Naive thymus-derived CD8-positive, alpha-beta T cell (primary cell): ENCODE data around the gene DOCK3. TPM values are rescaled to one million over a fixed set of nuclear protein-coding genes. Genes with fewer than 3 reads are reported as not detected.
"Not testable (repeated sequence)": the region's sequence is repeated elsewhere in the genome, so short reads cannot be mapped to it uniquely, and the experiment has no call there.

Source experiments
- ATAC-seq, 2 donors: fragments of 150-1000 bp; cut with Tn5 transposase in 1 of 2; sonication (Bioruptor Pico), chemical (Tn5 transposase) in 1 of 2; 1 replicate in 1 of 2; 2 replicates in 1 of 2; pipeline ENCODE4 v1.10.0; 2021; ENCODE audit warnings: mild to moderate bottlenecking in 2 of 2, moderate library complexity in 2 of 2
- POLR2A ChIA-PET: fragments of 350-600 bp; sonication (Branson Sonifier 250); formaldehyde crosslinking; loops from one replicate; lab custom pipeline; 2021; ENCODE audit warnings: antibody characterized with exemption; lab: Charles Lee
- DNase-seq, 10 donors: peaks; one replicate each; pipeline versions ENCODE4 v3.0.0 to v3.0.0-alpha.2; 2020 to 2022
- H3K27ac Mint-ChIP-seq, 10 donors: one replicate each; pipeline ENCODE4 v1.8.0; 2020 to 2022; ENCODE audit warnings: mild to moderate bottlenecking in 10 of 10, mixed read lengths in 10 of 10, moderate library complexity in 4 of 10, inconsistent platforms in 1 of 10
- H3K27me3 Mint-ChIP-seq, 5 donors: one replicate each; pipeline ENCODE4 v1.8.0; 2021 to 2022; ENCODE audit warnings: mixed read lengths in 5 of 5
- H3K36me3 Mint-ChIP-seq, 3 donors: one replicate each; pipeline ENCODE4 v1.8.0; 2020 to 2022; ENCODE audit warnings: mixed read lengths in 3 of 3, mild to moderate bottlenecking in 2 of 3, inconsistent platforms in 1 of 3
- H3K4me1 Mint-ChIP-seq, 4 donors: one replicate each; pipeline ENCODE4 v1.8.0; 2021 to 2022; ENCODE audit warnings: mixed read lengths in 4 of 4
- H3K4me3 Mint-ChIP-seq, 10 donors: one replicate each; pipeline ENCODE4 v1.8.0; 2020 to 2022; ENCODE audit warnings: mild to moderate bottlenecking in 10 of 10, mixed read lengths in 10 of 10, moderate library complexity in 6 of 10, inconsistent platforms in 1 of 10
- H3K9me3 Mint-ChIP-seq, 9 donors: one replicate each; pipeline ENCODE4 v1.8.0; 2020 to 2022; ENCODE audit warnings: mixed read lengths in 9 of 9, mild to moderate bottlenecking in 3 of 9, inconsistent platforms in 1 of 9, moderate library complexity in 1 of 9
- polyA plus RNA-seq, 3 donors: library from polyadenylated mRNA; unstranded; fragments of 300-500 nt; fragmentation: Illumina TruSeq; gene quantifications; one replicate each; pipeline ENCODE4 v1.2.3, GENCODE V29; 2021
- total RNA-seq, 8 experiments: library from RNA in 2 of 8; stranded (reverse) in 2 of 8; gene quantifications; one replicate each; pipeline ENCODE4 v1.2.3 and lab custom pipeline; 2021 to 2026

DOCK3 gene
- total and polyA plus RNA-seq, 5 experiments from 2014 or later = 0.14 to 1.9 (median 0.63) TPM

DNA sequence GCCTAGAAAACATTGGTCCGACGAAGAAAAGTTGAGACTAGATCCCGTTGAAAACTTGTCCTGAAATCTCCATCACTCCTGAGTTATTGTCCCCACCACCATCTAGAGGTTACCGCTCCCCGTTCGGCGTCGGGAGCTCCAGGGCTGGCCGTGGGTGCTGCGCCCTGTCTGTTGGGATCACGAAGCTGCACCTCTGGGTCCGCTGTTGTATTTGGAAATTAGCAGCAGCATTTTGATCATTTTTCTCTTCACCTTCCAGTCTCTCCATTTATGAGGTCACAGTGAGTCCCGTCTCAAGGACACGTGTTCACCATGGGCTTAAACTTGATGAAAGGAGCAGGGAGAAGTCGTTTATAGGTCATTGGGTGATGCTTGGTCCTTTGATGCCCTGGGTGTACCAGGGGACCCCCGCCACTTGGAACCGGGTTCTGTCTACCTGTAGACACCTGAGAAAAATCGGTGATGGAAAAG, 710.9 kb downstream of the DOCK3 start:
- H3K4me1 Mint-ChIP-seq = peaks cover 23 to 59% (median 55%) of the 10 kb centered on the region in 4 donors
- H3K36me3 Mint-ChIP-seq = peaks cover 0 to 16% (median 0%) of the 10 kb centered on the region in 3 donors
- POLR2A ChIA-PET = interaction anchor here (0.6 to 2.7 kb wide), 18 partner anchors 11 to 1093 kb away, joined by 3 to 35 read pairs (median 4); partner anchors contain the start of genes C3orf18, CISH, DCAF1 and HEMK1
- peak overlapping the region; percentile 89 to 100 (median 96) for H3K4me3 Mint-ChIP-seq
- H3K27me3 Mint-ChIP-seq = no peaks in the 10 kb centered on the region
- H3K27ac Mint-ChIP-seq = peak overlapping the region; percentile 91 to 100 (median 98)
- ATAC-seq (no peak), DNase-seq (peak in 2 of 10 donors; percentile 18 to 31)
- no peaks in the 10 kb centered on the region for H3K9me3 Mint-ChIP-seq

DNA sequence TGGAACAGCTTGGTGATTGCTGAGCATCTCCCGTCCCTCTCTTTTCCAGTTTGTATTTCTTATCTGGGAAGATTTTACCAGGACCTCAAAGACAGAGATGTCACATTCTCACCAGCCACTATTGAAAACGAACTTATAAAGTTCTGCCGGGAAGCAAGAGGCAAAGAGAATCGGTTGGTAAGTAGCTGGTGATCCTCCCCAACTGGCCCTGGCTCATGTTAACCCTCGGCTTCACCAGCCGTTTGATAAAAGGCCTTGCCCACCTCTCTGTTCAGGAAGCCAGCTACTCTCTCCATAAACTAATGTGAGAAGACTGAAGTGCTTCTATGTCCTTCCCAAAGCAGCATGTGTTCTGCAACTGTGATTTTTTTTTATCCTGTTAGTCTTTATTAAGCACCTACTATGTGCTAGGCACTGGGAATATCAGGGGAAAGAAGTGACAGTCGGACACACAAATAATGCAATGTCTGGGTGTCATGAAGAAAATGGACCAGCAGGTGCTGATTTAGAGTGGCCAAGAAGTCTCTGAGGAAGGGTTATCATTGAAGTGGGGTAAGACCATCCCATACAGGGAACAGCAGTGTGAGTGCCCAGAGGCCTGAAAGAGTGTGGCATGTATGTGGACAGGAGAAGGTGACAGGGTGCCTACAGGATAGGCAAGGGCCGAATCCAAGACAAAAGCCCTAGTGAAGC, 711.6 kb downstream of the DOCK3 start:
- Mint-ChIP-seq H3K9me3 (no peaks in the 10 kb centered on the region), H3K27ac (peak overlapping the region; percentile 91 to 100 (median 98)), H3K36me3 (peaks cover 0 to 16% (median 0%) of the 10 kb centered on the region in 3 donors), H3K27me3 (no peaks in the 10 kb centered on the region), H3K4me1 (peaks cover 25 to 60% (median 58%) of the 10 kb centered on the region in 4 donors), H3K4me3 (peak overlapping the region; percentile 89 to 100 (median 96))
- ATAC-seq (no peak), DNase-seq (peak in 1 of 10 donors; percentile 9)
- POLR2A ChIA-PET = interaction anchor here (0.6 to 2.7 kb wide), 12 partner anchors 11 to 1021 kb away, joined by 3 to 35 read pairs (median 4); partner anchors contain the start of genes C3orf18, CISH, DCAF1 and HEMK1

DNA sequence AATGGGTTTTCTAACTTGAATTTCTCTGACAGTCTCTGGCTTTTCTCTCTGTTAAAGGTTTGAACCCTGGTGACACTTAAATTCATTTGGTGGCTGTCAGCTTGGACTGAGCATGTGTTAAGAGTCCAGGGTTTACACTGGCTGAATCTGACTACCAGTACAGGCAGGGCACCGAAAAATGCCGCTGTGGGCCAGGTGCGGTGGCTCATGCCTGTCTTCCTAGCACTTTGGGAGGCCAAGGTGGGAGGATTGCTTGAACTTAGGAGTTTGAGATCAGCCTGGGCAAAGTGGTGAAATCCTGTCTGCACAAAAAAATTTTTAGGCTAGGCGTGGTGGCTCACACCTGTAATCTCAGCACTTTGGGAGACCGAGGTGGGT, 712.1 kb downstream of the DOCK3 start:
- Mint-ChIP-seq H3K9me3 (no peaks in the 10 kb centered on the region), H3K36me3 (peaks cover 0 to 16% (median 0%) of the 10 kb centered on the region in 3 donors), H3K4me3 (peak overlapping the region in 9 of 10 donors; percentile 89 to 100 (median 98)), H3K4me1 (peaks cover 25 to 62% (median 58%) of the 10 kb centered on the region in 4 donors), H3K27ac (peak overlapping the region in 9 of 10 donors; percentile 91 to 100 (median 99)), H3K27me3 (no peaks in the 10 kb centered on the region)
- POLR2A ChIA-PET = no interaction called here
- ATAC-seq = no peak
- peak in 1 of 10 donors; percentile 10 for DNase-seq

GRCh38 chr3:51387281-51387680, 712.6 kb downstream of the DOCK3 start:
- not testable (repeated sequence) for ATAC-seq, DNase-seq, H3K9me3 Mint-ChIP-seq, H3K27me3 Mint-ChIP-seq
- peaks cover 25 to 63% (median 58%) of the 10 kb centered on the region in 4 donors for H3K4me1 Mint-ChIP-seq
- H3K36me3 Mint-ChIP-seq = peaks cover 0 to 16% (median 0%) of the 10 kb centered on the region in 3 donors
- H3K4me3 Mint-ChIP-seq = peak overlapping the region in 5 of 10 donors; percentile 22 to 100 (median 98)
- POLR2A ChIA-PET = interaction anchor here (0.6 kb wide), 1 partner anchor 113 kb away, joined by 8 read pairs; the partner anchor contains the start of gene DCAF1
- peak overlapping the region in 7 of 10 donors; percentile 1 to 99 (median 50) for H3K27ac Mint-ChIP-seq

GRCh38 chr3:51388286-51389029, 713.7 kb downstream of the DOCK3 start:
- ATAC-seq (no peak), DNase-seq (peak in 1 of 10 donors; percentile 11)
- Mint-ChIP-seq H3K9me3 (peaks cover 0 to 5% (median 0%) of the 10 kb centered on the region in 9 donors), H3K36me3 (peaks cover 0 to 20% (median 4%) of the 10 kb centered on the region in 3 donors), H3K27ac (peak overlapping the region in 8 of 10 donors; percentile 46 to 82 (median 62)), H3K4me1 (peaks cover 25 to 69% (median 62%) of the 10 kb centered on the region in 4 donors), H3K4me3 (peak overlapping the region in 2 of 10 donors; percentile 11 to 14), H3K27me3 (no peaks in the 10 kb centered on the region)
- POLR2A ChIA-PET = interaction anchor here (0.7 to 1.3 kb wide), 3 partner anchors 283 to 819 kb away, joined by 3 to 5 read pairs (median 4); partner anchors contain the start of gene HEMK1

DNA sequence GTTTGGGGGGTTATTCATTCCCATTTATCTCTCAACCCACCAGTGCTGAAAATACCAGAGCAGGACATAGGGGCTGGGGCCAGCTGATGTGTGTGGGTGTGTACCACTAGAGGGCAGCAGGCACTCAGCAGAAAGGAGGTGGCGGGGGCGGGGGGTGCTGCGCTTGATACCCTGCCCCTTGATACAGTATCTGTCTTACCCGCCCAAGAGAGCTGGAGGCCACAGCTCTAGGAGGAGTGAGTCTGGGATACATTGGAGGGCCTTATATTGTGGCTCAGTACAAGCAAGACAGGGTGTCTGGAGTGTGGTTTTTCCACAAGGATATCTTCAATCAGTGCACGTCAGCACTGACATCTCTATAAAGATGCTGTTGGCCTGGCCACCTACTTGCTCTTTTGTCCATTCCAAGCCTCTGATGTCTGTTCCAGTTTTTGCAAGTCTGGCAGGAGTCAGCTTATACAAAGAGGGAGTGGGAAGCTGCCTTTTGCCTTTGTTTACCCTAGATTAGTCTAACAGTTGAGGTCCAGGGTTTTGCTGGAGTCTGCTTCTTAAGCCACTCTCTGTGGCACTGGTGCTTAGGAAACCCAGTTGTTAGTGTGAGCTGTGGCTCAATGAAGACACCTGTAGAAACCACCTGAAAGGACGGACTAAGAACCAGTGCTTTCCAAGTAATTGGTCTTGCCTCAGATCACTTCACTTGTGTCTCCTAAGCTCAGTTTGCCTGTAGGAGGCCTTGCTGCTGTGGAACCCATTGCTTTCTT, 714.9 kb downstream of the DOCK3 start:
- POLR2A ChIA-PET = interaction anchor here (0.6 to 1.4 kb wide), 6 partner anchors 280 to 1400 kb away, joined by 3 to 5 read pairs (median 3); partner anchors contain the start of gene HEMK1
- Mint-ChIP-seq H3K4me3 (peak overlapping the region in 8 of 10 donors; percentile 13 to 73 (median 32)), H3K27me3 (no peaks in the 10 kb centered on the region), H3K27ac (peak overlapping the region in 9 of 10 donors; percentile 43 to 93 (median 73)), H3K36me3 (peaks cover 0 to 32% (median 11%) of the 10 kb centered on the region in 3 donors), H3K4me1 (peaks cover 25 to 71% (median 64%) of the 10 kb centered on the region in 4 donors), H3K9me3 (peaks cover 0 to 7% (median 0%) of the 10 kb centered on the region in 9 donors)
- ATAC-seq = no peak
- DNase-seq = peak in 9 of 10 donors; percentile 32 to 74 (median 48)

GRCh38 chr3:51390246-51391074, 715.7 kb downstream of the DOCK3 start:
- POLR2A ChIA-PET = interaction anchor here (0.8 to 1.4 kb wide), 3 partner anchors 9 to 821 kb away, joined by 3 to 5 read pairs (median 3); partner anchors contain the start of gene HEMK1
- Mint-ChIP-seq H3K27me3 (no peaks in the 10 kb centered on the region), H3K4me1 (peaks cover 29 to 78% (median 66%) of the 10 kb centered on the region in 4 donors), H3K4me3 (peak overlapping the region; percentile 61 to 84 (median 74)), H3K36me3 (peaks cover 0 to 40% (median 17%) of the 10 kb centered on the region in 3 donors), H3K9me3 (peaks cover 0 to 10% (median 0%) of the 10 kb centered on the region in 9 donors), H3K27ac (peak overlapping the region; percentile 53 to 93 (median 89))
- peak in 1 of 2 donors; percentile 5 for ATAC-seq
- peak in 1 of 10 donors; percentile 6 for DNase-seq

- H3K36me3 Mint-ChIP-seq = peaks cover 0 to 45% (median 17%) of the 10 kb centered on the region in 3 donors
- peak; percentile 88 to 92 for ATAC-seq
- POLR2A ChIA-PET = interaction anchor here (2.1 kb wide), 1 partner anchor 108 kb away, joined by 8 read pairs; the partner anchor contains the start of gene DCAF1
Observed at GRCh38 chr3:51391075-51391565, 716.4 kb downstream of the DOCK3 start, which contains the start of gene RBM15B. Gene RBM15B, plus strand, starts transcription at chr3:51391285. Its CDS starts 115 bp downstream, at chr3:51391400.

GRCh38 chr3:51391566-51392354, 717.0 kb downstream of the DOCK3 start:
- H3K36me3 Mint-ChIP-seq = peaks cover 0 to 48% (median 19%) of the 10 kb centered on the region in 3 donors
- H3K4me1 Mint-ChIP-seq = peaks cover 20 to 77% (median 62%) of the 10 kb centered on the region in 4 donors
- DNase-seq = peak in 9 of 10 donors; percentile 34 to 77 (median 46)

More at GRCh38 chr3:51391075-51391565, 716.4 kb downstream of the DOCK3 start, which contains the start of gene RBM15B:
- H3K4me1 Mint-ChIP-seq = peaks cover 23 to 77% (median 62%) of the 10 kb centered on the region in 4 donors
- H3K4me3 Mint-ChIP-seq = peak within 1 kb of the TSS; percentile 67 to 88 (median 78)
- peak within 1 kb of the TSS; percentile 63 to 96 (median 91) for H3K27ac Mint-ChIP-seq
- peak; percentile 93 to 98 (median 96) for DNase-seq
- H3K9me3 Mint-ChIP-seq = peaks cover 0 to 10% (median 0%) of the 10 kb centered on the region in 9 donors
- no peaks in the 10 kb centered on the region for H3K27me3 Mint-ChIP-seq

More at GRCh38 chr3:51391566-51392354, 717.0 kb downstream of the DOCK3 start:
- Mint-ChIP-seq H3K4me3 (peak overlapping the region; percentile 67 to 88 (median 78)), H3K27me3 (no peaks in the 10 kb centered on the region), H3K27ac (peak overlapping the region; percentile 63 to 96 (median 90)), H3K9me3 (peaks cover 0 to 10% (median 0%) of the 10 kb centered on the region in 9 donors)
- ATAC-seq = peak; percentile 21 to 25
- POLR2A ChIA-PET = interaction anchor here (0.6 to 2.1 kb wide), 2 partner anchors 108 to 550 kb away, joined by 3 to 8 read pairs; partner anchors contain the start of genes DCAF1 and RRP9
